ENCODE results near the gene NWD2.
"Not testable (repeated sequence)": the region's sequence is repeated elsewhere in the genome, so short reads cannot be mapped to it uniquely, and the experiment has no call there.

The NWD2 gene

GRCh38 chr4:37392521-37393255 lies 148.1 kb downstream of the NWD2 start:
- no peak for DNase-seq (ENCODE audit: low spot score)

DNA sequence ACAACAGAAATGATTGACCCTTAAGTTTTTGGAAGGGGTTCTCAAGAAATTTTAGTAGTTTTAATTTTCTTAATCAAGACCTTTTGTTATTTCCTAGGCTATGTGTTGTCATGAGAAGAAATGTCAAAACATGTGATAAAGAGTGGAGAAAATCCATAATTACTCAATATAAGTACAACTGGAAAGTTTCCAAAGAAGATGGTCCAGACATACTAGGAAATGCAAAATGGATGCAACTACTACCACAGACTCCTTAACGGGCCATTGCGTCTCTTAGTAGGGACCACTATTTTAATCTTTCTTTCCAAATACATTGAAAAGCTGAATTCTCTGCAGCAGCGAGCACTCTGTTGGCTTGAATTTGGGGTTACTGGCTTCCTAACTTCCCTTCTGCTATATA lies 148.8 kb downstream of the NWD2 start:
- DNase-seq (ENCODE audit: low spot score), result no peak

GRCh38 chr4:37393889-37394288 lies 149.3 kb downstream of the NWD2 start:
- no peak for DNase-seq (ENCODE audit: low spot score)

GRCh38 chr4:37397505-37397904 lies 153.0 kb downstream of the NWD2 start:
- DNase-seq (ENCODE audit: low spot score), result no peak

GRCh38 chr4:37400241-37400881 lies 155.8 kb downstream of the NWD2 start:
- DNase-seq (ENCODE audit: low spot score), result peak; percentile 22

- not testable (repeated sequence) for DNase-seq (ENCODE audit: low spot score)
Measured at GRCh38 chr4:37407938-37408826, 163.6 kb downstream of the NWD2 start.

GRCh38 chr4:37413612-37414011 lies 169.1 kb downstream of the NWD2 start:
- not testable (repeated sequence) for DNase-seq (ENCODE audit: low spot score)

- no peak for DNase-seq (ENCODE audit: low spot score)
Measured at GRCh38 chr4:37415845-37416369, 171.4 kb downstream of the NWD2 start.

DNA sequence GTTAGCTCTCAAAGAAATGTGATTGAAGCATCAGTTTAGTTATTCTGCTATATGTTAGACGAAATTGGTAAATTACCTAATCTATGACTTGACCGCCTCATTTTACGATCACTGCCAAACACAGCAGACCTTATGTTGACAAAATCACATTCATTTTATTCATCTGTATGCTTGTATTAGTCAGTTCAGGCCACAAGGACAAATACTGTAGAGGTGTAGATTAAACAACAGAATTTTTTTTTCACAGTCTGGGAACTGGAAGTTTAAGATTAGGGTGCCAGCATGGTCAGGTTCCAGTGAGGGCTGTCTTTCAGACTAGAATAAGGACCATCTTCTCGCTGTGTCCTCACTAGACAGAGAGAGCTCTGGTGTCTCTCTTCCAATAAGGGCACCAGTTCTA lies 177.1 kb downstream of the NWD2 start:
- no peak for DNase-seq (ENCODE audit: low spot score)

DNA sequence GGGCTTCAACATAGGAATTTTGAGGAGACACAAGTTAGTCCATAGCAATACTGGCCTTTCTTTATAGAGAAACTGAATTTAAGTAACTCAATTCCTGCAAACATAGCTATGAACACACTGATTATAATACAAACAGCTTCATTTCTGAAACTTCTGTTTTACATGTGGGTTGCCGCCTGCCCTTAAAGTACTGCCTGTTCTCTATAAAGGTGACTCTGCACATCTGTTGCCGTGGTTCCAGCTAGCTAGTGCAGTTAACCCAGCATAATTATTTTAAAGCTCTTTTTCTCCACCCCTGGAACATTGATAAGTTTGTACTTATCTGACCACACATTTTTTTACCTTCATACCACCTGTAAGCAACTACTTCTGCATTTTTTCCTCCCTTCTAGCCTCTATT lies 177.6 kb downstream of the NWD2 start:
- no peak for DNase-seq (ENCODE audit: low spot score)

DNA sequence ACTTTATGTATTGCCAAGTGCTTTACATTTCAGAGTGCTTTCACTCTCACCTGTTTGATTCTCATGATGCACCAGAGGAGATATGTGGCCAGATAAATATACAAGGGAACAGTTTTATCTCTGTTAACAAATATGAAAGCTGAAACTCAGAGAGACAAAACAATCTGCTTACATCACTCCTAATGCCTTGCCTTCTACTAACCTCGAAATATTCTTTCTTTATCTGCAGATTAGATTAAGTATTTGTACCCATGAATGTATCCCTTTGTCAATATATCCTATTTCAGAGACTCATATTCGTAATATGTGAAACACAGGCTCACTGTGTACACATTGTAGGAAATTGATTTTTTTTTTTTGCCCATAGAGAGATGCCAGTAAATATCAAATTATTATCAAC lies 178.1 kb downstream of the NWD2 start:
- DNase-seq (ENCODE audit: low spot score), result no peak

DNA sequence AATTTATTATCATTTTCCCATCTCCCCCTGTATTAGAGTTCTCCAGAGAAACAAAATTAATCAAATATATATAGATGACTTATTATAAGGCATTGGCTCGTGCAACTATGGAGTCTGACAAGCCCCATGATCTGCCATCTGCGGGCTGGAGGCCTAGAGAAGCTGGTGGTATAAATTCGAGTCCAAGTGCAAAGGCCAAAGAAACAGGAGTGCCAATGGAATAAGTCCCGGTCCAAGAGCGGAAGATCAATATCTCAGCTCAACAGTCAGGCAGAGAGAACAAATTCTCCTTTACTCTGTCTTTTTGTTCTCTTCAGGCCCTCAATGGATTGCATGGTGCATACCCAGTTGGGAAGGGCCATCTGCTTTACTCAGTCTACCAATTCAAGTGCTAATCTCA lies 178.8 kb downstream of the NWD2 start:
- no peak for DNase-seq (ENCODE audit: low spot score)

DNA sequence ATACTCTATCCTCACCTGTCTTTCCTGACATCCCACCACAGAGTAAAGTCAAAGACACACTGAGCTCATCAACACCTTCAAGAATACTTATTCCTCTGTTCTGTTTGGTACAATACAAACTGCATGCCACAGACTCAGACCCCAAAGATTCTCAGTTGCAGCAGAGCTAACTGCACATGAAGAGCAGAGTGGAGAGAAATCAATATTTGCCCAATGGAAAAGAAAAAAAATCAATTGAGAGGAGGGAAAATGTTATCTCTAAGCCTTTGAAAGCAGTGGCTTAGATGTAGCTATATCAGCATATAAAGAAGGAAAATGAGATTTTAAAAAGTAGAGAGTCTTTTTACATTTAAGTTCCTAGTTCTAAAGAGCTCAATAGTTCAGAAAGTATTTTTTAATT lies 180.2 kb downstream of the NWD2 start:
- DNase-seq (ENCODE audit: low spot score), result no peak

DNA sequence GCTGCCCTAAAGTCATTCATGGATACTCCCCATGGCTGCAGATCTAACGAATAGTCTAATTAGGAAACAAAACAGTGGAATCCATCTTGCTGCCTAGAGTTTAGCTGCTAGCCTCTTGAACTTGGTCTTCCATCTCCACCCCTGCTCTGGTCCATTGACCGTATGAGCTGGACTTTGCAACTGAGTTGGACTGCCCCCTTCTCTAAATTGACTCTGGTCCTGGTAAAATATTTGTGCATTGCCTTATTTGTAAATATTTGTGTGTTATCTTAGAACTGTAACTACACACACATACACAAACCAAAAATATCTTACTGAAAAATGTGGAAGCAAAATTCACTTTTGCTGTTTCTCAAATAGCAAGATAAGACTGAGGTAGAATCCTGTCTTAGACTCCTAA lies 181.3 kb downstream of the NWD2 start:
- DNase-seq (ENCODE audit: low spot score), result no peak

- no peak for DNase-seq (ENCODE audit: low spot score)
Measured at GRCh38 chr4:37427193-37427592, 182.7 kb downstream of the NWD2 start.

GRCh38 chr4:37429906-37430305 lies 185.4 kb downstream of the NWD2 start:
- no peak for DNase-seq (ENCODE audit: low spot score)

DNA sequence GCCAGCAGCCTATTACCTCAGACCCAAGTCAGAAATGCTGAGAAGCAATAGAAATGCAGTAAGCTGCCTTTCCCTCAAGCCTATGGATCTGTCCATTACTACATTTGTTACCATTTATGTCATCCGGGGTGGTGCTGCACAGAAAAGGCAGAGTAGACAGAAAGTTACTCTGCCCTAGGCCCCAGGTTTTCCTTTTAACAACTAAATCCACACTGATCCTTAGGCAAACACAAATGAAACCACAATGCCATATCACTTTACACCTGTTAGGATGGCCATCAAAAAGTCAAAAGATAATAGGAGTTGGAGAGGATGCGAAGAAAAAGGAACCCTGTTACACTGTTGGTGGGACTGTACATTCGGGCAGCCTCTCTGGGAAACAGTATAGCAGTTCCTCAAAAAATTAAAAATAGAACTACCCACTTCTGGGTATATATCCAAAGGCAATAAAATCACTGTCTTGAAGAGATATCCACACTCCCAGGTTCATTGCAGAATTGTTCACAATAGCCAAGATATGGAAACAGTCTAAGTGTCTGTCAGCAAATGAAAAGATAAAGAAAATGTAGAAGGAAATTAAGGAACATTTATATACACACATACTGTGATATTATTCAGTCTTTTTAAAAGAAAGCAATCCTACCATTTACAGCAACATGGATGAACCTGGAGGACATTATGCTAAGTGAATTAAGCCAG lies 186.3 kb downstream of the NWD2 start:
- DNase-seq (ENCODE audit: low spot score), result no peak

- DNase-seq (ENCODE audit: low spot score), result no peak
Measured at GRCh38 chr4:37431417-37431743, 186.8 kb downstream of the NWD2 start.

DNA sequence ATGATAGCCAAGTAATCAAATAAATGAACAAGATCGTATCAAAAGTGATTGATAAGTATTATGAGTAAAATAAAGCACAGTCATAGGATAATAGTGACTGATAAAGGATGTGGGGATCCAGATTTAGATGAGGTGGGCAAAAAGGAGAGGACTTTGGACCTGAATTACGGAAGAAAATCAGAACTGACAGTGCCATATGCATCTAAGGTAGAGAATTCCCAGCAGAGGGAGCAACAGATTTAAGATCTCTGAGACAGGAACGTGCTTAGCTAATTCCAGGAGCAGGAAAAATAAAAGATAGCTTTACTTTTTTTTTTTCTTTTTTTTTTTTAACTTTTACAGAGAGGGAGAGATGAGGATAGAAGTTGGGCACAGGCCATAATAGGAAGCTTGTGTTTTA lies 189.9 kb downstream of the NWD2 start:
- DNase-seq (ENCODE audit: low spot score), result no peak

- DNase-seq (ENCODE audit: low spot score), result no peak
Measured at GRCh38 chr4:37436546-37436945, 192.0 kb downstream of the NWD2 start.

GRCh38 chr4:37437163-37437562 lies 192.6 kb downstream of the NWD2 start:
- DNase-seq (ENCODE audit: low spot score), result no peak
